GM21367 (cell line): ENCODE data around the gene TGM2.

Experiments used
- ATAC-seq: cut with Tn5 transposase; IDR thresholded peaks from one replicate; pipeline ENCODE4 v1.9.1; 2021; ENCODE audit not compliant: unreplicated experiment

TGM2 gene

DNA sequence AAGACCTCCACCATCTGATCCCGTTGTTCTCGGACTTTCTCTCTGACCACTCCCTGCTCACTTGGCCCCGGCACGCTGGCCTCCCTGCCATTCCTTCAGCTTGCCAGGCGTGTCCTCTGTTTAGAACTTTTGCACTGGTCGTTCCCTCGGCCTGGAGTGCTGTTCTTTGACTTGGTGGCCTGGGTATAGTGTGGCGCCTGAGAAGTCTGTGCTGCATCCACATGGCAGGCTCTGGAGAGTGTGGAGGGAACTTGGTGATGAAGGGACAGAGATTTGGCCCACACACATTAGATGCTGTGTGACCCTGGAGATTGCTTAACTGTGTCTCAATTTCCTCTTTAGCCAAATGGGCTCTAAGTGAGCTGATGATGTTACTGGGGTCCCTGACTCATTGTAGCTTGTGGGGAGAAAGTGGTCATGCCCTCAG is 13.0 kb upstream of the TGM2 start:
- ATAC-seq = no peak

DNA sequence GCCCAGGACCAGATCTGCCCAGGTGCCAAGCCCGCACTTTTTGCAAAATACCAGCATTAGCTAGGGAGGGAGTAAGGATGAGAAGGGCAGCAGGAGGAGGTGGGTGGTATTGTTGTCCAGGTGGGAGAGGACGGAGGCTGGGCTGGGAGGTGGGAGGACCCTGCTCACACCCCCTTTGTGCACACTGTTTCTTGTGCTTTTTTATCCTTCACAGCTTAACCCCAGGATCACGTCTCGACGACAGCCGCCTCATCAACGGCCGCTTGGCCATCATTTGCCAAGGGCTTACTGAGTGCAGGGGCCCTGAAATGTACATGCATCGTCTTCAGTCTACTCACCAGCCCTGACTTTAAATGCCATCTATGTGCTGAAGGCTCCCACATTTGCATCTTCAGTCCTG is 12.1 kb upstream of the TGM2 start:
- ATAC-seq = no peak

DNA sequence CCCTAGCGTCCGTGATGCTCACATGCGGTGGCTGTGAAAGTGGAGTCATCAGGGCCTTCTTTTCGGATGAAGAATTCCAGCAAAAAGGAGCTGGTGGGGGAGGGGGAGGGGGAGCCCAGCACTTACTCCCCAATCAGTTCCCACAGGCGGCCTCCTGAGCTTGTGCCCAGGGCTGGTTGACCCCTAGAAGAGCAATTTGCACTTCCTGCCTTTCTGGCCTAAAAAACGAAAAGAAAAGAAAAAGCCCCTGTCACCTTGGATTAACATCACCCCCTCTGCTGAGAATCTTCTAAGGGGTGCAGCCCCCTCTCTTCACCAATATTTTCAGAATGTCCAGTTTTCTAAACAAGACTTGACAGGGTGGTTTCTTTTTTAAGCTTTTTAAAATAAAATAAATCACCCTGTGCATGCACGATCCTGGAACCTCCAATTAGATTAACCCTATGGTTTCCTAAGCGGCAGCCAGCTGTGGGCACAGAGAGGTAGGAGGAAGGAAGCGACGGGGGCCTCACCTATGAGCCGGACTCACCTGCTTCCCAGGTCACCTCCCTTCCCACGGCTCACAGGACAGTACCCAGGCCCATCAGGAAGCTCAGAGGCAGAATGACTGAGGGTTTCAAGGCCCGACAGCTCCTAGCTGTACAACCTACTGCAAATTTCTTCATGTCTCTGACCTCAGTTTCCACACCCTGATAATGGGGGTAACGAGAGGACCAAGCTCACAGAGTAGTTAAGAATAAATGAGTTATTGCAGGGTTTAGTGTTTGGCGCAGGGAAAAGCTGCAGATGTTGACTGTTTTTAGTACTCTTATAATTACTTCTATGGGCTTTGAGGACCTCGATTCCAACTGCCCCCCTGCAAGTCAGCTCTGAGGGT is 10.5 kb upstream of the TGM2 start:
- ATAC-seq = no peak

DNA sequence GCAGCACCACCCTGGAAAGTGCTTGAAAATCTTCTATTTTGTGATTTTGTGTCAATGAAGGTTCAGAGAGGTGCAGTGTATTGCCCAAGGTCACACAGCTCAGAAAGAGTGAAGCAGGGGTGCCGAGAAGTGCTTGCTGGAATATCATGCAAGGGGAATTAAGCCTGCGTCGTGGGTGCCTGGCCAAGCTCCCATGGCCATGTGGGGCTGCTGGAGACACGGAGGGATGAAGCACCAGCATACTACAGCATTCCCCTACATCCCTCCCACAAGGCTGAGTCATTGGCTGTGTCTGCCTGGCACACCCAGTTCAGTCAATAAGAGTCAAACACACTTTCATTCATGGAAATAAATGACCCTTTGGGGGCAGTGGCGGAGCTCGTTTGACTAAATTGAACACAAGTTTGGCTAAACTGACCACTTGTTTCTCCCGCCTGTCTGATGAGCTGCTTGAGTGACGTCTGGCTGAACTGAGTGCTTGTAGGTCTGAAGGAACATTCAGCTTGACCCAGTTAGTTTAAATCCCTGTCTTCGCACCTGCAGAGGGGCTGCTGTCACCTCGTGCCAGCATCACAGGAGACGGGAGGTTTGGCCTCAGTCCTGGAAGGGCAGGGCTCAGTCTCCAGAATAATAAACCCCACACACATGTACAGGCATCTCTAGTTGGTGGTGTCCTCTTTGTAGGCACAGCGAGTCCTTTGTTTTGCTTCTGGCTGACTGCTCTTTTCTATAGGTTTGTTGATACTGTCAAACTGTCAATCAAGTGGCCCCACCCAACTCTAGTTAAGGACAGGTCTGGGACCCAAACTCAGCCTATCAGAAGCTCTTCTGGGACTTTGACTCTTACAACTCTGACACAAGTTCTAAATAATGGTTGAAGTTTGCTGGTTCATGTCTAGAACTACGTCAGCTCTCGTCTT is 8.4 kb upstream of the TGM2 start:
- no peak for ATAC-seq

DNA sequence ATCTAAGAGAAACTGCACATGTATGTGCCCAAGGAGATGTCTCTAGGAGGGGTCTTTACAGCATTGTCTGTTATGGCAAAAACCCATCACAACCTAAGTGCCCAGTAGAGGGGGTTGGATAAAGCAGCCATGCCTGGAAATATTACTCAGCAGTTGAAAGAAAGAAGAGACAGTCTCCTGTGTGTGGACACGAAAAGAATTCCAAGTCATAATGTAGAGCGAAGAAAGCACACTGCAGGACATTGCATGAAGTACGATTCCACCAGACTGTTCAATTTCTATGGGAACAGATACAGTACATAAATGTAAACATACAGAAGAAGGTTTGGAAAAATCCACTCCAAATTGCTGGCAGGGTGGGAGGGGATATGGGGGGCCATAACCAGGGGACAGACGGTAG is 7.3 kb upstream of the TGM2 start:
- ATAC-seq = no peak

DNA sequence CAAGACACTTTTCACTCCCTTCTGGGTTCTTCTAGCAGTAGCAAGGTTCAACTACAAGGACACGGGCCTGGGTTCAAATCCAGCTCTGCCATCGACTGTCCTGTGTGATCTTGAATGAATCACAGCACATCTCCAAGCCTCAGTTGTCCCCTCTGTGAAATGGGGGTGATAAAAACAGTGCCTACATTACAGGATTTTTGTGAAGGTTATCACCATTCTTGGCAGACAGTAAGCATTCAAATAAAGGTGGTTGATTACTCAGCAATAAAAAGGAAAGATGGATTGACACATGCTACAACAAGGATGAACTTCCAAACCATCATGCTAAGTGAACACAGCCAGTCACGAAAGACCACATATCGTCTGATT is 6.6 kb upstream of the TGM2 start:
- no peak for ATAC-seq

DNA sequence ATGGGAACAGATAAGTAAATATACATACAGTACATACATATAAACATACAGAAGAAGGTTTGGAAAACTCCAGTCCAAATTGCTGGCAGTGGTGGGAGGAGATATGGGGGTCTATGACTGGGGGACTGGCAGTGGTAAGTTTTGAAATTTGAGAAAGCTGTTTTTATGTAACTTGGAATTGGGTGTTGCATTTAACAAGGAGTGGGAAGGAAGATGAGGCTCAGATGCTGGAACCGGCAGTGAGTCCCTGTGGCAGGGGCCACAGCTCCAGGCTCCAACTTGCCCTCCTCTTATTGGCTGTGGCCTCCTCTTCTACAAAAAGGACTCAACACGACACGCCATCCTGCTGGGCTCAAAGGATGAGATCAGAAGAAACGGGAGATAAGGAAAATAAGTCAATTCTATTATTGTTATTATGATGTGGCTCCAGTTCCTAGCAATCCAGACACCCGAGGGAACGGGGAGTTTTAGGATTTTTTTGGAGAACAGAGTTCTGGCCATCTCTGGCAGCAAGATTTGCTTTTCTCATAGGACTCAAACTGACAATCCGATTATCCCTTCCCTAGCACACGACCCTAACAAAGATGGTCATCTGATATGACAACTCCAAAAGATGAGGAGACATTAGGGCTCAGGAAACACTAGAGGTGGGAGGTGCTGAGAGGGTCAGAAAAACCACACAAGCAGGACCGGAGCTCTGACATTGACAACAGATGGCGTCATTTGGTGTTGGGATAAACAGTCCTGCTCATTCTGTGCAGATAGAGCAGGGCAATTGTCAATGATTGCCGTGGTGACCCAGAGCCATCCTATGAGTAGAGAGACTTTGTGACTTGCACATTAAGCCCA is 6.0 kb upstream of the TGM2 start:
- no peak for ATAC-seq

DNA sequence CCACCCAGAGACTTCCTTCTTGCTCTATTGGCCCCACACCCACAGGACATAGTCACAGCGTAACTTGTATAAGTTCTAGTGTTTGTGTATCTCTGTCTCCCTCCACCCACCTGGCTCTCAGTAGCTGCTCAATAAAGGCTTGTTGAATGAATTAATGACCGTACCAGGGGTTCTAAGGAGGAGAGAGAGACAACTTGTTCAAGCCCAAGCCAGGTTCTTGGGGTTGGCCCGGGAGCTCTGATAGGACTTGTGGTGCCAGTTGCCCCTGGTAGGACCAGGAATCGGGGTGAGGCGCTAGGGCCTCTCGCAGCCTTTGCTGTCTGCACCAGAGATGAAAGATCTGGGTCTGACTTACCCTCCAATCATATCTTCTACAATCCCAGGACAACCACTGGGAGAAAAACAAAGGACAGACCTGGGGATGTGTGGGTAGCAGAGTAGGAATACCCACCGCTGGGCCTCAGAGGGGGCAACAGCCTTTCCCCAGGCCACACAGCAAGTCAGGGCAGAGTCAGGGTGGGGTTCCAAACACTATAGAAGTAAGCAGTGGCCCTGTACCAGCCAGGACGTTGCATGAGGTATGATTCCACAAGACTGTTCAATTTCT is 5.3 kb upstream of the TGM2 start:
- no peak for ATAC-seq

DNA sequence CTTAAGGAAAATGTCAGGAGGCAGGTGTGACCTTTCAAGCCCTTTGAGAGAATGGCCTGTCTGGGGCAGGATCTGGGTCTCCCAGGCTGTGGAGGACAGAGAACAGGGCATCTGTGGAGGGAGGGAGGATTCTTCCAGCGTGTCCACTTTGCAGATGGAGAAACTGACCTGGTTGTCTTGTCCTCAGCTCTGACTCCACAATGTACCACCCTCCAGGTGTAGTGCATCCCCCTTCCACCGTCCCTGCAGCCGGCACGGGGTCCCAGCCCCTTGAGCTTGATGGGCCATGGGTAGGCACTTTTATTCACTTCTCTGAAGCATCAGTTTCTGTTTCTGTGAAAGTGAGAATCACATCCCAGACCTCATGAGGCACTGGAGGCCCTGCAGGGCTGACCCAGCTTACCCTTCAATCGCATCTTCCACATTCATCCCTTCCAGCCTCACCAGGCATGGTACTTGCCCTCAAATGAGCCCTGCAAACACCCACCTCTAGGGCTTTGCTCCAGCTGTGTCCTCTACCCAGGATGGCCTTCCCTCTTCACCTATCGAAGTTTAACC is 4.6 kb upstream of the TGM2 start:
- ATAC-seq = no peak

DNA sequence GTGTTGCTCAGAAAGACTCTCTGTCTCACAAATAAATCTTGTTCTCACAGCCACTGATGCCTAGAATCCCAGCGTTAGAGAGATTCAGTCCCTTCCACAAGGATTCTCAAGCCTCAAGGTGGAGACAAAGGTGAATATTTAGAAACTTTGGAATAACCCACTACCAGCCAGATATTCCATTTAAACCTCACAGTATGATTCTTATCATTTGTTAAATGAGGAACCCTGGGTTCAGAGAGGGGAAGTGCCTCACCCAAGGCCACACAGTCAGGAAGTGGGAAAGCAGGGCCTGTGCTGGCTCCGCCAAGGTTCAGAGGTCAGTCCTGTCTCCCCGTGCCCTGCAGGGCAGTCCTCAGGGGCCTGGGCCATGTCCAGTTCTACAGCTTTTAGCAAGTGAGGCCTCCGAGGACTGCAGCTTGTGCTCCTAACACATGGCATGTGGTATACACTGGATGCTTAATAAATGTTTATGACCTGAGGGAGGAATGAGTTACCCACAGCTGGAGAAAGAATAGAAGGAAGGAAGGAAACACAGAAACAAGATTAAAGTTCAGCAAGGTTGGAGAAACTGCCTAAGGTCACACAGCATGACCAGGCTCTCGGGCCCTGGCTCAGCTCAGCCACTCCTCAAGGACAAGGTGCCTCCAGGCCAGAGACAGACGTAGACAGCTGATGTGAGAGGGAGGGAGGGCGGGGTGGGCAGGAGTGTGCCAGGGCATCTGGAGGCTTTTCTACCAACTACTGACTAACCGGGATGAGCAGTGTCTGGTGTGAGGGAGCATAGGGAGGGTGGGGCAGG is 3.9 kb upstream of the TGM2 start:
- ATAC-seq = no peak

DNA sequence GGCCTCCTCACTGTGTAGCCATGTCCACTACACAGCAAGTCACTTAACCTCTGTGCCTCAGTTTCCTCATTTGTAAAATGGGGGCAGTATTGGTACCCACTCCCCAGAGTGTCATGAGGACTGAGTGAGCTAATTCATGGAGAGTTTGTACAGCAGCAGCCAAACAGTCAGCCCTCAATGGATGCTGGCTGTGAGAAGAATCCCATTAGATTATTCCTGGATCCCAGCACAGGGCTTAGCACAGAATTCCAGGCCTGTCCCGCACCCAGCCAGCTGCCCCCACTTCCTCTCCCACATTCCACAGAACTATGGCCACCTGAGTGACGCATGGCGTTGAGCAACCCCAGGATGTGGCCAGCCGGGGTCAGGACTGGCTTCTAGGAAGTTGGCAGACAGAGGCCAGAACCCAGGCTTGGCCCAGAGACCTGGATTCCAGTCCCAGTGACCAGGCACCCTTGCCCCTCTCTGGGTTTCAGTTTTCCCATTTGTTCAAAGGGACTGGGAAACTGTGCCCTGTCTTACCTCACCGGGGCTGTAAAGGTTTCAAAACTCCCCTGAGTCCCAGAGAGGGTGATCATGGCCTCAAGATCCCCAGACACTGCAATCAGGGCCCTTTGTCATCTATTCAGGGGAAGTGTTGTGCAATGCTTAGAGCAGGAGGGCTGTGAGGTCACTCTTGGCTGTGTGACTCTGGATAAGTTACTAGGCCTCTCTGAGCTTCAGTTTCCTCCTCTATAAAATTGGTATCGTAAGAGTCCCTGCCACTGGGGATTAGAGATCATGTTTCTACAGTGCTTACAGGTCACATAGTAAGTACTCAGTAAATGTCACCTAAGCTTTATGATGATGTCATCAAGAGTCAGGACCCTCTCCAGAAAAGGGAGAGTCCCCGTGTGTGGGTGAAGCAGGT is 3.0 kb upstream of the TGM2 start:
- no peak for ATAC-seq

DNA sequence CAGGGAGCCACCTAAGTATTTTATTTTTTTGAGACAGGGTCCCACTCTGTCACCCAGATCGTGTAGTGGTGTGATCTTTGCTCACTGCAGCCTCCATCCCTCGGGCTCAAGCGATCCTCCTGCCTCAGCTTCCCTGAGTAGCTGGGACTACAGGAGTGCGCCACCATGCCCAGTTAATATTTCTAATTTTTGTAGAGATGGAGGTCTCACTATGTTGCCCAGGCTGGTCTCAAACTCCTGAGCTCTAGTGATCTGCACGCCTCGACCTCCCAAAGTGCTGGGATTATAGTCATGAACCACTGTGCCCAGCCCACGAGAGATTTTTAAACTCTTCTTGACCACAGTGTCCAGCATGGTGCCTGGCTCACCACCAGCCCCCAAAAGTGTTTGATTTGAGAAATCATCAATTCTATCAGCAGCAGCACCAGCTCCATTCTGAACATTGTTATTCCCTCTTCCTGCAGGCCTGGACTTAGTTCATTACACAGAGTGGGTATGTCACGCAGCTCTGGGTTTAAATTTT is 2.3 kb upstream of the TGM2 start:
- ATAC-seq = no peak

DNA sequence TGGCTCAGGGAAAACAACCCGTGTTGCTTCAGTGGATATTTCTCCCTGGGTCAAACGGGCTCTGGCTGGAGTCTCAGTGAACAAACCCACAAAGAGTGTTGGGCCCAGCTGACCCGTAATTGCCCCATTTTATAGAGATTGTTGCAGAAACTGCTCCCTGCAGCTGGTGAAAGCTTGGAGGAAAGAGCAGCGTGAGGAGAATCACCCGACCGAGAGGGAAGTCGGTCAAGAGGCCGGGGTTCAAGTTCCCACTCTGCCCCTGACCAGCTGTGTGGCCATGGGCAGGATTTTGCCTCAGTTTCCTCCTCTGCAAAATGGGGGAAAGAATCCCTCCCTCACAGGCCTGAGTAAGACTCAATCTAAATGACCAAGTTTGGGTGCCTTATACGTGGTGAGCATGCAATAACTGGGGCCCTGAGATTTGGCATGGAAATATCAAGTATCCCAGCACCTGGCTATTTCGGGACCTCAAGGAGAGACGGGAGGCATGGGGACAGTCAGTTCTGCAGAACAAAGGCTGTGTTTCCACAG is 1.7 kb upstream of the TGM2 start:
- ATAC-seq = no peak

DNA sequence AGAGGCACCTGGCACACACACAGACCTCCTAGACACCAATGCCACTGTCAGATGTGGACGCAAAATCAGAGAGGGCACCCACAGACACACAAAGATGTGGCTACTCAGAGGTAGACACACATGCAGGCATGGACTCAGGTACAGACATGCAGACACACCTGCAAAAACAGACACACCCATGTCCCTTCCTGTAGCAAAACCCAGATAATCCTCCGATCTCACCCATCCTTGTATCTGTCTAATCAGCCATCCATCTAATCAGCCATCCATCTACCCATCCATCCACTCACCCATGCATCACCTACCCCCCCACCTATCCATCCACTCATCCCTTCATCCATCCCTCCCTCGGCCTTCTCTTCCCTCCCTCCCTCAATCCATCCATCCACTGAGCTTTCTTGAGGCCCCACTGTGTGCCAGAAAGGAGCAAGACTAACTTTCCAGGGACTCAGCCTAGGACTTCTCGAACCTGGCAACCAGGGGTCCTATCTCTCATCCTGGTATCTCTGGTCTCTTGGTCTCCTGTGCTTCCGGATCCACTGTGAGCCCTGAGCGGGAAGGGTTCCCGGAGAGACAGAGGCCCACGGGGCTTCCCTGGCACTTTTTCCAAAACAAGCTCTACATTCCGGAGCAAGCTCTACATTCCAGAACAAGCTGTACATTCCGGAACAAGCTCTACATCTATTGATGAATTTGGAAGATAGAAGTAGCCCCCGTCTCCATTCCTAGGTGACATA is 1.1 kb upstream of the TGM2 start:
- no peak for ATAC-seq

DNA sequence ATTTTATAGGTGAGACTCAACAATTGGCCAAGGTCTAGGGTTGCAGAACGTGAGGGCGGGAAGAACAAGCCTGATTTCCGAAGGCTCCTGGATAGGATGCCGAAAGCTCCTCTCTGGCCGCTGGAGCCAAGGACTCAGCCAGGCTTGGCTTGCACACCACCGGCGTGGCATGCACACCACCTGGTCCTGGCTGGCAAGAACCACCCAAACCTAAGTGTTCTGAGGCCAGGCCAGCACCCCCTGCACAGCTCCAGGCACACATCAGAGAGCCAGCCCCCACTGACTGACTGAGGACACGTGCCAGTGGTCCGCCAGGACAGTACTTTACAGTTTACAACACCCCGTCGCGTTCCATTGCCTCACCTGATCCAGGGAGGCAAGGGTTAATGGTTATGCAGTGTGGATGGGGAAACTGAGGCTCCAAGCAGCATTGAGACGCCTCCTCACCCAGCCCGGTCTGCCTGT is 414 bp downstream of the TGM2 start:
- ATAC-seq = no peak

DNA sequence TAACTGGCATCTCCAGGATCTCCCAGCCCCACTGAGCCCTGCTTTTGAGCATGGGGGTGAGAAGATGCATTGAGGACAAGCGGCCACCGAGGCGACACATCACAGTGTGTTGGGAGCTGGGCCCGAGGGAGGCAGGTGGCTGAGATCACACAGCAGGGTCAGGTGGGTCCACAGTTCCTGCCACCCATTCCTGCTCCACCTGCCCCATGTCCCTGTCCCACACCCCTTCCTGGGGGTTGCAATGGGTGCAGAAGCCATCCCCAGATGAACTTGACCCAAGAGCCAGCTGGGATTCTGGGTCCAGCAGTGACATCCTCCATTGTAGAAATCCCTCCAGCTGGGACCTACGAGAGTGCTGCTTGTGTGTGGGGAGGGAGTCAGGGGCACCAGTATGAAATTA is 1.0 kb downstream of the TGM2 start:
- ATAC-seq = no peak
